HG02642 (cell line): ENCODE results near the gene TENT5C.
"Not testable (repeated sequence)": the region's sequence is repeated elsewhere in the genome, so short reads cannot be mapped to it uniquely, and the experiment has no call there.

Experiments used
- ATAC-seq: cut with Tn5 transposase; IDR thresholded peaks from one replicate; pipeline ENCODE4 v1.9.1; 2021; ENCODE audit warnings: mild to moderate bottlenecking; ENCODE audit not compliant: unreplicated experiment, poor library complexity

TENT5C gene

GRCh38 chr1:117605774-117606648 is at the start of gene TENT5C:
Gene TENT5C (plus strand): TSS chr1:117606048. CDS start chr1:117622869, 16,821 bp downstream.
- peak; percentile 91 for ATAC-seq

- no peak for ATAC-seq
Measured at GRCh38 chr1:117556341-117556740, 49.5 kb upstream of the TENT5C start.

GRCh38 chr1:117556976-117557375 is 48.9 kb upstream of the TENT5C start:
- ATAC-seq = no peak

GRCh38 chr1:117558451-117558850 is 47.4 kb upstream of the TENT5C start:
- ATAC-seq = not testable (repeated sequence)

GRCh38 chr1:117559139-117559538 is 46.7 kb upstream of the TENT5C start:
- no peak for ATAC-seq

GRCh38 chr1:117559985-117560384 is 45.9 kb upstream of the TENT5C start:
- no peak for ATAC-seq

- no peak for ATAC-seq
Measured at GRCh38 chr1:117561071-117561470, 44.8 kb upstream of the TENT5C start.

- ATAC-seq = no peak
Measured at GRCh38 chr1:117561551-117561950, 44.3 kb upstream of the TENT5C start.

- no peak for ATAC-seq
Measured at GRCh38 chr1:117562581-117563491, 43.0 kb upstream of the TENT5C start.

GRCh38 chr1:117563492-117563875 is 42.4 kb upstream of the TENT5C start:
- ATAC-seq = no peak

- no peak for ATAC-seq
Measured at GRCh38 chr1:117564227-117565075, 41.4 kb upstream of the TENT5C start.

- no peak for ATAC-seq
Measured at GRCh38 chr1:117565076-117565556, 40.7 kb upstream of the TENT5C start.

GRCh38 chr1:117565745-117566455 is 39.9 kb upstream of the TENT5C start:
- no peak for ATAC-seq

GRCh38 chr1:117566556-117566955 is 39.3 kb upstream of the TENT5C start:
- no peak for ATAC-seq

GRCh38 chr1:117567435-117567834 is 38.4 kb upstream of the TENT5C start:
- ATAC-seq = no peak

- ATAC-seq = no peak
Measured at GRCh38 chr1:117567976-117568375, 37.9 kb upstream of the TENT5C start.

- no peak for ATAC-seq
Measured at GRCh38 chr1:117568999-117569398, 36.8 kb upstream of the TENT5C start.

- ATAC-seq = no peak
Measured at GRCh38 chr1:117569856-117570255, 36.0 kb upstream of the TENT5C start.

- ATAC-seq = no peak
Measured at GRCh38 chr1:117570988-117571409, 34.8 kb upstream of the TENT5C start.
